B cell (primary cell): ENCODE data around the gene ANK2.

Source experiments
- EZH2 ChIP-seq: IDR thresholded peaks from 2 replicates; pipeline ENCODE4 v1.6.1; 2012; ENCODE audit warnings: borderline replicate concordance, low read depth, mild to moderate bottlenecking, moderate library complexity, low read length; ENCODE audit not compliant: insufficient read depth, poor library complexity, severe bottlenecking
- TF ChIP-seq, protein P1 (sequence below): fragments of 200-600 bp; IDR thresholded peaks from one replicate; pipeline ENCODE4 v1.8.0; 2022; ENCODE audit warnings: antibody characterized with exemption, mild to moderate bottlenecking

DNA sequence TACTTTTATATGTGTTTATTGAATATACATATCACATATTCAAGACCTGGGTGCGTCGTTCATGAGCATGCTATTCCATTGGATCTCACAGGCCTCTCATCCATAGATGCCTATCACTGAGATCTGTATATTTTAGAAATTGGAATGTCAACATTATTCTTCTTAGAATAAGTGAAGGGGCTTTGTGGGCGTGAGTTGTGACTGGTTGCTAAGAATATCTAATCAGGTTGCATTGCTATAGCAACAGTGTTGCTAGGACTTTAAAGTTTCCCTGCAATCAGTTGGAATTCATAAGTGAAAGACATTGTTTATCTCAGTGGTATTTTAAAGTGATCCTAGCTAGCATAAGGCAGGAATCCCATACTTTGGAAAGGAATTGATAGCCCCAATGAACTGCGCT lies 36.7 kb upstream of the ANK2 start:
- TF ChIP-seq, protein P1, sequence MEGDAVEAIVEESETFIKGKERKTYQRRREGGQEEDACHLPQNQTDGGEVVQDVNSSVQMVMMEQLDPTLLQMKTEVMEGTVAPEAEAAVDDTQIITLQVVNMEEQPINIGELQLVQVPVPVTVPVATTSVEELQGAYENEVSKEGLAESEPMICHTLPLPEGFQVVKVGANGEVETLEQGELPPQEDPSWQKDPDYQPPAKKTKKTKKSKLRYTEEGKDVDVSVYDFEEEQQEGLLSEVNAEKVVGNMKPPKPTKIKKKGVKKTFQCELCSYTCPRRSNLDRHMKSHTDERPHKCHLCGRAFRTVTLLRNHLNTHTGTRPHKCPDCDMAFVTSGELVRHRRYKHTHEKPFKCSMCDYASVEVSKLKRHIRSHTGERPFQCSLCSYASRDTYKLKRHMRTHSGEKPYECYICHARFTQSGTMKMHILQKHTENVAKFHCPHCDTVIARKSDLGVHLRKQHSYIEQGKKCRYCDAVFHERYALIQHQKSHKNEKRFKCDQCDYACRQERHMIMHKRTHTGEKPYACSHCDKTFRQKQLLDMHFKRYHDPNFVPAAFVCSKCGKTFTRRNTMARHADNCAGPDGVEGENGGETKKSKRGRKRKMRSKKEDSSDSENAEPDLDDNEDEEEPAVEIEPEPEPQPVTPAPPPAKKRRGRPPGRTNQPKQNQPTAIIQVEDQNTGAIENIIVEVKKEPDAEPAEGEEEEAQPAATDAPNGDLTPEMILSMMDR, result no peak
- no peak for TF ChIP-seq EZH2
